Measurements from ENCODE around the gene SENP2.

Gene SENP2

GRCh38 chr3:185654758-185655145 is 68.7 kb downstream of the SENP2 start:
- Histone ChIP-seq H3K27me3 (no peaks in the 10 kb centered on the region), H3K4me3 (ENCODE audit: low read depth in 1 of 2, low read length in 1 of 2) (no peak overlapping the region), H3K9me3 (no peaks in the 10 kb centered on the region), H3K27ac (no peak overlapping the region), H3K36me3 (no peaks in the 10 kb centered on the region), H3K4me1 (ENCODE audit: control insufficient read depth in 1 of 2, insufficient read depth in 1 of 2, low read depth in 1 of 2, low read length in 1 of 2) (no peaks in the 10 kb centered on the region)
- TF ChIP-seq CTCF (IDR thresholded peaks at IDR 0.05): no peak

GRCh38 chr3:185655426-185656320 is 69.6 kb downstream of the SENP2 start:
- TF ChIP-seq CTCF (IDR thresholded peaks at IDR 0.05): no peak
- H3K9me3 ChIP-seq: no peaks in the 10 kb centered on the region
- H3K27me3 ChIP-seq: no peaks in the 10 kb centered on the region
- H3K27ac ChIP-seq: no peak overlapping the region
- no peaks in the 10 kb centered on the region for H3K36me3 ChIP-seq
- no peak overlapping the region for H3K4me3 ChIP-seq (ENCODE audit: low read depth in 1 of 2, low read length in 1 of 2)
- no peaks in the 10 kb centered on the region for H3K4me1 ChIP-seq (ENCODE audit: control insufficient read depth in 1 of 2, insufficient read depth in 1 of 2, low read depth in 1 of 2, low read length in 1 of 2)

GRCh38 chr3:185656321-185656840 is 70.3 kb downstream of the SENP2 start:
- no peak for TF ChIP-seq CTCF (IDR thresholded peaks at IDR 0.05)
- Histone ChIP-seq H3K36me3 (no peaks in the 10 kb centered on the region), H3K4me1 (ENCODE audit: control insufficient read depth in 1 of 2, insufficient read depth in 1 of 2, low read depth in 1 of 2, low read length in 1 of 2) (no peaks in the 10 kb centered on the region), H3K9me3 (no peaks in the 10 kb centered on the region), H3K4me3 (ENCODE audit: low read depth in 1 of 2, low read length in 1 of 2) (no peak overlapping the region), H3K27ac (no peak overlapping the region), H3K27me3 (no peaks in the 10 kb centered on the region)

GRCh38 chr3:185657211-185657610 is 71.1 kb downstream of the SENP2 start:
- H3K27ac ChIP-seq: no peak overlapping the region
- no peaks in the 10 kb centered on the region for H3K36me3 ChIP-seq
- H3K4me3 ChIP-seq (ENCODE audit: low read depth in 1 of 2, low read length in 1 of 2): no peak overlapping the region
- no peaks in the 10 kb centered on the region for H3K9me3 ChIP-seq
- H3K27me3 ChIP-seq: no peaks in the 10 kb centered on the region
- TF ChIP-seq CTCF (IDR thresholded peaks at IDR 0.05): no peak
- no peaks in the 10 kb centered on the region for H3K4me1 ChIP-seq (ENCODE audit: control insufficient read depth in 1 of 2, insufficient read depth in 1 of 2, low read depth in 1 of 2, low read length in 1 of 2)

- no peak for TF ChIP-seq CTCF (IDR thresholded peaks at IDR 0.05)
- Histone ChIP-seq H3K9me3 (no peaks in the 10 kb centered on the region), H3K36me3 (no peaks in the 10 kb centered on the region), H3K27ac (no peak overlapping the region), H3K4me3 (ENCODE audit: low read depth in 1 of 2, low read length in 1 of 2) (no peak overlapping the region), H3K27me3 (no peaks in the 10 kb centered on the region), H3K4me1 (ENCODE audit: control insufficient read depth in 1 of 2, insufficient read depth in 1 of 2, low read depth in 1 of 2, low read length in 1 of 2) (no peaks in the 10 kb centered on the region)
Observed at GRCh38 chr3:185657691-185658503, 71.8 kb downstream of the SENP2 start.

Data from neutrophil (primary cell).